Panc1 (cell line): ENCODE data around the gene CAPN10. TPM values are rescaled to one million over a fixed set of nuclear protein-coding genes. Genes with fewer than 3 reads are reported as not detected.

Experiments
- ATAC-seq: fragments of 200-7000 bp; cut with Tn5 transposase; 2 replicates; pipeline ENCODE4 v1.9.1; 2020; ENCODE audit warnings: mild to moderate bottlenecking, moderate library complexity
- BruUV-seq: library from RNA; stranded (reverse); fragments of 400-500 nt; replicated peaks from 2 replicates; lab custom pipeline; 2021; lab: Mats Ljungman, UMichigan
- CTCF ChIA-PET: fragments of 300-600 bp; sonication (Branson Sonifier 250); formaldehyde crosslinking; loops from one replicate; lab custom pipeline; 2022; ENCODE audit warnings: antibody characterized with exemption; lab: Charles Lee
- POLR2A ChIA-PET: fragments of 300-600 bp; sonication (Branson Sonifier 250); formaldehyde crosslinking; loops from one replicate; lab custom pipeline; 2022; ENCODE audit warnings: antibody characterized with exemption; lab: Charles Lee
- DNase-seq: peaks from one replicate; pipeline ENCODE4 v3.0.0-alpha.2; 2010; ENCODE audit warnings: low read depth, low spot score
- H3K27ac ChIP-seq: 2 replicates; pipeline ENCODE4 v1.5.1; 2011; ENCODE audit warnings: mild to moderate bottlenecking, low read length, inconsistent platforms
- H3K27me3 ChIP-seq: fragments of 200-500 bp; sonication (Bioruptor generic); 2 replicates; pipeline ENCODE4 v1.6.0; 2014; ENCODE audit warnings: low read length, inconsistent platforms; ENCODE audit not compliant: control insufficient read depth, insufficient read depth
- H3K36me3 ChIP-seq: fragments of 200-500 bp; sonication (Bioruptor generic); 2 replicates; pipeline ENCODE4 v1.5.1; 2014; ENCODE audit warnings: inconsistent platforms, mild to moderate bottlenecking, low read length, moderate library complexity; ENCODE audit not compliant: control insufficient read depth, insufficient read depth
- H3K4me1 ChIP-seq: 2 replicates; pipeline ENCODE4 v1.5.1; 2011; ENCODE audit warnings: inconsistent platforms, mild to moderate bottlenecking, low read length, moderate library complexity; ENCODE audit not compliant: control insufficient read depth, insufficient read depth
- H3K4me3 ChIP-seq, 2 experiments: 2 replicates each; pipeline ENCODE4 v1.5.1; 2011 to 2012; ENCODE audit warnings: low read depth in 2 of 2, low read length in 2 of 2, mild to moderate bottlenecking in 2 of 2, inconsistent platforms in 1 of 2, moderate library complexity in 1 of 2
- H3K9me3 ChIP-seq: fragments of 200-500 bp; sonication (Bioruptor generic); 2 replicates; pipeline ENCODE4 v1.5.1; 2014; ENCODE audit warnings: low read depth, mild to moderate bottlenecking, inconsistent platforms, low read length, moderate library complexity; ENCODE audit not compliant: control insufficient read depth, insufficient read depth
- CTCF ChIP-seq: fragments of 450-650 bp; IDR thresholded peaks from 2 replicates; pipeline ENCODE4 v1.5.1; 2017; ENCODE audit warnings: mild to moderate bottlenecking
- POLR2AphosphoS5 ChIP-seq: IDR thresholded peaks from 2 replicates; pipeline ENCODE4 v1.6.1; 2012; ENCODE audit warnings: mild to moderate bottlenecking, low read depth, low read length, moderate library complexity
- REST ChIP-seq, 2 experiments: IDR thresholded peaks; 2 replicates each; pipeline ENCODE4 v1.6.1; 2011 to 2012; ENCODE audit warnings: low read depth in 2 of 2, control low read depth in 1 of 2, low read length in 1 of 2, mild to moderate bottlenecking in 1 of 2, moderate library complexity in 1 of 2; ENCODE audit not compliant: insufficient read depth in 1 of 2
- SIN3A ChIP-seq: IDR thresholded peaks from 2 replicates; pipeline ENCODE4 v1.6.1; 2012; ENCODE audit warnings: low read depth, mild to moderate bottlenecking, low read length, moderate library complexity, borderline replicate concordance; ENCODE audit not compliant: insufficient read depth
- TCF7L2 ChIP-seq: IDR thresholded peaks from 2 replicates; pipeline ENCODE4 v1.6.1; 2011; ENCODE audit warnings: mild to moderate bottlenecking, low read depth, low read length, inconsistent platforms
- in situ Hi-C: cut with HindIII; loops from 2 replicates; pipeline ENCODE4 v1.10.0; 2016; ENCODE audit warnings: low sequenced_read_pairs, low pct_unique_long_range_greater_than_20kb
- intact Hi-C: fragments of 100-400 bp; cut with micrococcal nuclease; formaldehyde crosslinking; loops from one replicate; pipeline ENCODE4 v1.10.0; 2022; ENCODE audit not compliant: unreplicated experiment
- total RNA-seq: library from RNA; stranded (reverse); gene quantifications from one replicate; pipeline ENCODE4 v1.2.1, GENCODE V29; 2021; ENCODE audit not compliant: unreplicated experiment

Gene CAPN10
- total RNA-seq, 1 experiment from 2014 or later: 38.6 TPM

DNA sequence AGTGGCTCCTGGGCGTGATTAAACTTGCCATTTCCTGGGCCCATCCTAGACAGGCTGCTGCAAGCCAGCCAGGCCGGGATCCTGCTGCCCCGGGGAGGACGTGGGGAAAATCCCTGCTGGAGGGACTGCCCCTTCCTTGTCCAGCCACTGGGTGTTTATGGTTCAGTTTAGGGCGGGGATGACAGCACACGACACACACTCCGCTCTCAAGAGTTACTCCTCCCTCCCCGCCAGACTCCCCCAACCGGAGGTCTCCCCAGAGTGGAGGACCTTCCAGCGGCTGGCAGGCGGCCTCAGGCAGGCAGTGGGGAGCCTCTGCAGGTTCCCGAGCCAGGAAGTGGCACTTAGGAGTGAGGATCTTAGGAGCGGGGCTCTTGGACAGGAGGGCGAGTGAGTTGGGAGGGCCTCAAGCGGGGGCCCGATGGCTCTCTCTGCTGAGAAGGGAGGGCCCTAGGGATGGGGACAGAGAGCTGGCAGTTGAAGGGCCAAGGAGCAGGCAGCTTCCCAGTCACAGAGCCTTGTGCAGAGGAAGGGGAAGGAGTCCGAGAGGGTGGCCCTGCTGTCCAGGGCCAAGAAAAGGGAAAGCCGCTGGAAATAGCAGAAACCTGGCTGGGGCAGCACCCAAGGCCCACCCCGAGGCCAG is 33.1 kb downstream of the CAPN10 start:
- no peak for TF ChIP-seq TCF7L2
- no peak for TF ChIP-seq POLR2AphosphoS5
- no peak for TF ChIP-seq REST (IDR thresholded peaks at IDR 0.05; ENCODE audit: insufficient read depth in 1 of 2, low read depth in 2 of 2, low read length in 1 of 2)
- TF ChIP-seq SIN3A: no peak
- TF ChIP-seq CTCF: no peak
- POLR2A ChIA-PET: no interaction called here
- in situ Hi-C loops (no loop called here), intact Hi-C loops (no loop called here)
- CTCF ChIA-PET: no interaction called here
- ATAC-seq (no peak), DNase-seq (no peak)
- Histone ChIP-seq H3K27ac (no peak overlapping the region), H3K4me1 (no peaks in the 10 kb centered on the region), H3K4me3 (no peak overlapping the region), H3K36me3 (no peaks in the 10 kb centered on the region), H3K27me3 (no peaks in the 10 kb centered on the region), H3K9me3 (peaks cover 9% of the 10 kb centered on the region; the same call in 1 of the 2 replicates)
- BruUV-seq: no TSS peak

GRCh38 chr2:240620149-240620731 is 33.7 kb downstream of the CAPN10 start:
- Histone ChIP-seq H3K27me3 (no peaks in the 10 kb centered on the region), H3K36me3 (no peaks in the 10 kb centered on the region), H3K9me3 (peaks cover 9% of the 10 kb centered on the region; the same call in 1 of the 2 replicates), H3K4me3 (no peak overlapping the region), H3K27ac (no peak overlapping the region), H3K4me1 (no peaks in the 10 kb centered on the region)
- TF ChIP-seq CTCF (no peak), REST (IDR thresholded peaks at IDR 0.05; ENCODE audit: insufficient read depth in 1 of 2, low read depth in 2 of 2, low read length in 1 of 2) (no peak), POLR2AphosphoS5 (no peak), SIN3A (no peak), TCF7L2 (no peak)
- intact Hi-C loops: no loop called here
- BruUV-seq: no TSS peak
- ChIA-PET POLR2A (no interaction called here), CTCF (no interaction called here)
- in situ Hi-C loops: no loop called here
- no peak for ATAC-seq
- DNase-seq: no peak
